ENCODE data around the gene IGF2R. TPM values are rescaled to one million over a fixed set of nuclear protein-coding genes. Genes with fewer than 3 reads are reported as not detected.
"Not testable (repeated sequence)": the region's sequence is repeated elsewhere in the genome, so short reads cannot be mapped to it uniquely, and the experiment has no call there.

The IGF2R gene
- total RNA-seq, 4 donors from 2014 or later, result 60.0 to 93.4 (median 71.7) TPM

GRCh38 chr6:160120087-160120486 is 151.2 kb downstream of the IGF2R start:
- TF ChIP-seq CTCF (IDR thresholded peaks at IDR 0.05), result no peak
- TF ChIP-seq POLR2A (IDR thresholded peaks at IDR 0.05), result no peak
- WGBS, 2 donors, result 94 to 97% methylated on average over 1 of the region's 1 CpG
- H3K4me3 ChIP-seq (ENCODE audit: low read depth, poor library complexity, severe bottlenecking), result no peak overlapping the region

GRCh38 chr6:160121558-160121957 is 152.7 kb downstream of the IGF2R start, which contains the start of gene SLC22A1:
TSS of gene SLC22A1 (plus strand) at chr6:160121815. CDS start at chr6:160121936, 121 bp downstream.
- DNase-seq (ENCODE audit: low spot score in 2 of 2), result no peak
- WGBS, 2 donors, result 75 to 84% methylated on average over 8 of the region's 8 CpGs
- intact Hi-C loops (cut with DNase I; ENCODE audit: low total_unique reads), result no loop called here
- H3K4me3 ChIP-seq (ENCODE audit: low read depth, poor library complexity, severe bottlenecking), result no peak within 1 kb of the TSS
- TF ChIP-seq POLR2A (IDR thresholded peaks at IDR 0.05), result no peak
- no peak for TF ChIP-seq CTCF (IDR thresholded peaks at IDR 0.05)

More at GRCh38 chr6:160120087-160120486, 151.2 kb downstream of the IGF2R start:
- no peak for DNase-seq (ENCODE audit: low spot score in 2 of 2)
- intact Hi-C loops (cut with DNase I; ENCODE audit: low total_unique reads), result no loop called here

- 97 to 99% methylated on average over 14 of the region's 14 CpGs for WGBS, 2 donors
- no peak overlapping the region for H3K4me3 ChIP-seq (ENCODE audit: low read depth, poor library complexity, severe bottlenecking)
- DNase-seq (ENCODE audit: low spot score in 2 of 2), result no peak
- TF ChIP-seq POLR2A (IDR thresholded peaks at IDR 0.05), result no peak
- TF ChIP-seq CTCF (IDR thresholded peaks at IDR 0.05), result no peak
- intact Hi-C loops (cut with DNase I; ENCODE audit: low total_unique reads), result no loop called here
These were observed 153.1 kb downstream of the IGF2R start for GRCh38 chr6:160121981-160122380.

- H3K4me3 ChIP-seq (ENCODE audit: low read depth, poor library complexity, severe bottlenecking), result no peak overlapping the region
- 87 to 95% methylated on average over 5 of the region's 5 CpGs for whole genome bisulfite sequencing, 2 donors
- TF ChIP-seq CTCF (IDR thresholded peaks at IDR 0.05), result no peak
- TF ChIP-seq POLR2A (IDR thresholded peaks at IDR 0.05), result no peak
- intact Hi-C loops (cut with DNase I; ENCODE audit: low total_unique reads), result no loop called here
- DNase-seq (ENCODE audit: low spot score in 2 of 2), result no peak
These were observed 153.9 kb downstream of the IGF2R start for GRCh38 chr6:160122744-160123143.

- TF ChIP-seq POLR2A (IDR thresholded peaks at IDR 0.05) (no peak), CTCF (IDR thresholded peaks at IDR 0.05) (no peak)
- no peak overlapping the region for H3K4me3 ChIP-seq (ENCODE audit: low read depth, poor library complexity, severe bottlenecking)
- intact Hi-C loops (cut with DNase I; ENCODE audit: low total_unique reads), result no loop called here
- DNase-seq (ENCODE audit: low spot score in 2 of 2), result no peak
- WGBS, 2 donors, result 94 to 98% methylated on average over 2 of the region's 2 CpGs
These were observed 155.1 kb downstream of the IGF2R start for GRCh38 chr6:160124007-160124406.

- intact Hi-C loops (cut with DNase I; ENCODE audit: low total_unique reads), result no loop called here
- 94 to 95% methylated on average over 5 of the region's 5 CpGs for WGBS, 2 donors
- no peak overlapping the region for H3K4me3 ChIP-seq (ENCODE audit: low read depth, poor library complexity, severe bottlenecking)
- DNase-seq (ENCODE audit: low spot score in 2 of 2), result no peak
- TF ChIP-seq CTCF (IDR thresholded peaks at IDR 0.05) (no peak), POLR2A (IDR thresholded peaks at IDR 0.05) (no peak)
These were observed 155.7 kb downstream of the IGF2R start for GRCh38 chr6:160124605-160125004.

GRCh38 chr6:160125105-160125504 is 156.2 kb downstream of the IGF2R start:
- intact Hi-C loops (cut with DNase I; ENCODE audit: low total_unique reads); H3K4me3 ChIP-seq (ENCODE audit: low read depth, poor library complexity, severe bottlenecking): not testable (repeated sequence)
- peak in 1 of 2 donors; percentile 28 for DNase-seq (ENCODE audit: low spot score in 2 of 2)
- WGBS, 2 donors, result 90 to 93% methylated on average over 5 of the region's 5 CpGs

Data from lower leg skin (tissue), 4 donors.